ENCODE results near the gene GATAD2B.

GATAD2B gene

DNA sequence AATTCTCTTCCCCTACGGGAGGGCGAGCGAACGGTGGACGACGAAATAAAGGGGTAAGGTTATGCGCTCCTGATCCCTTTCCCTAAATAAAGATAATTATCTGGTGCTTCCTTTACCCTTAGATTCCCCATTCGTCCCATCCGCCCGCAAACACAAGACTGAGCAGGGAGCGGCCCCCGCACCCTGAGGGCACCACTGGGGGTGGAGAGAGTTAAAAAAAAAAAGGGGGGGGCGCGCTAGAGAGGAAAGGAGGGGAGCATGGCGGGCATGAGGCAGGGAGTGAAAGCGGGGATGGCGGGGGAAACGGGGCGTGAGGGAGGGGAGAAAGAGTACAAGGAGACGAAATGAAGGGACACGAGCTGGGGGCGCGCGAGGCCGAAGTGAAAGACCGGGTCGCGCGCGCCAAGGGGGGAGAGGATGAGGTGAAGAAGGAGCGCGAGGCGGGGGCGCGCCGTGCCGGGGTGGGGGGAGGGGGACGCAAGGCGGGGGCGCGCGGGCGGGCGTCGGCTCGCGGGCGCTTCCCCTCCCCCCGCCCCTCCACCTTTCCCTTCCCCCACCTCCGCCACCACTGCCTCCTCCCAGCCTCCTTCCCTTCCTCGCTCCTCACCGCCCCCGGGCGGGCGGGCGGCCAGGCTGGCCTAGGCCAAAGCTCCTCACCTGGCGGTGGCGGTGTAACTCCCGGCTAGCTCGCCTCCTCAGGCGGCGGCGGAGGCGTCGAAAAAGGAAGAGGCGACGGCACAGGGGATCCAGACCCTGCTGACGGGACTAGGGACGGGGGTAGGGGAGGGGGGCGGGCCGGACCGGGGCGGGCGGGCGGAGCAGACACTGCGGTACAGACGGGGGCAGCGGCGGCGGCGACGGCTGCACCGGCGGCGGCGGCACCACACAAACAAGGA lies 448 bp downstream of the GATAD2B start (continued):
- TF ChIP-seq, protein P1, sequence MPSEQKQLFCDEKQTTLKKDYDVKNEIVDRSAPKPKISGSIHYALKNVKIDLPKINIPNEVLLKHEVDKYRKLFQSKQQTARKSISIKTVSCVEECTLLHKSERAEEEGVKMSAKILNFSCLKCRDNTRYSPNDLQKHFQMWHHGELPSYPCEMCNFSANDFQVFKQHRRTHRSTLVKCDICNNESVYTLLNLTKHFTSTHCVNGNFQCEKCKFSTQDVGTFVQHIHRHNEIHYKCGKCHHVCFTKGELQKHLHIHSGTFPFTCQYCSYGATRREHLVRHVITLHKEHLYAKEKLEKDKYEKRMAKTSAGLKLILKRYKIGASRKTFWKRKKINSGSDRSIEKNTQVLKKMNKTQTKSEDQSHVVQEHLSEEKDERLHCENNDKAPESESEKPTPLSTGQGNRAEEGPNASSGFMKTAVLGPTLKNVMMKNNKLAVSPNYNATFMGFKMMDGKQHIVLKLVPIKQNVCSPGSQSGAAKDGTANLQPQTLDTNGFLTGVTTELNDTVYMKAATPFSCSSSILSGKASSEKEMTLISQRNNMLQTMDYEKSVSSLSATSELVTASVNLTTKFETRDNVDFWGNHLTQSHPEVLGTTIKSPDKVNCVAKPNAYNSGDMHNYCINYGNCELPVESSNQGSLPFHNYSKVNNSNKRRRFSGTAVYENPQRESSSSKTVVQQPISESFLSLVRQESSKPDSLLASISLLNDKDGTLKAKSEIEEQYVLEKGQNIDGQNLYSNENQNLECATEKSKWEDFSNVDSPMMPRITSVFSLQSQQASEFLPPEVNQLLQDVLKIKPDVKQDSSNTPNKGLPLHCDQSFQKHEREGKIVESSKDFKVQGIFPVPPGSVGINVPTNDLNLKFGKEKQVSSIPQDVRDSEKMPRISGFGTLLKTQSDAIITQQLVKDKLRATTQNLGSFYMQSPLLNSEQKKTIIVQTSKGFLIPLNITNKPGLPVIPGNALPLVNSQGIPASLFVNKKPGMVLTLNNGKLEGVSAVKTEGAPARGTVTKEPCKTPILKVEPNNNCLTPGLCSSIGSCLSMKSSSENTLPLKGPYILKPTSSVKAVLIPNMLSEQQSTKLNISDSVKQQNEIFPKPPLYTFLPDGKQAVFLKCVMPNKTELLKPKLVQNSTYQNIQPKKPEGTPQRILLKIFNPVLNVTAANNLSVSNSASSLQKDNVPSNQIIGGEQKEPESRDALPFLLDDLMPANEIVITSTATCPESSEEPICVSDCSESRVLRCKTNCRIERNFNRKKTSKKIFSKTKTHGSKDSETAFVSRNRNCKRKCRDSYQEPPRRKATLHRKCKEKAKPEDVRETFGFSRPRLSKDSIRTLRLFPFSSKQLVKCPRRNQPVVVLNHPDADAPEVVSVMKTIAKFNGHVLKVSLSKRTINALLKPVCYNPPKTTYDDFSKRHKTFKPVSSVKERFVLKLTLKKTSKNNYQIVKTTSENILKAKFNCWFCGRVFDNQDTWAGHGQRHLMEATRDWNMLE (tag by site-specific recombination; conservative IDR thresholded peaks at IDR 0.05; ENCODE audit: low read depth): no peak
- TF ChIP-seq ZNF211 (tag by site-specific recombination; IDR thresholded peaks at IDR 0.05; ENCODE audit: low read depth) (no peak), ZNF571 (tag by site-specific recombination; IDR thresholded peaks at IDR 0.05) (no peak), ZNF37A (tag by site-specific recombination; IDR thresholded peaks at IDR 0.05) (no peak), ZNF140 (tag by site-specific recombination; IDR thresholded peaks at IDR 0.05) (no peak), ZBTB26 (tag by site-specific recombination; optimal IDR thresholded peaks at IDR 0.05) (peak; percentile 75), ZNF426 (tag by site-specific recombination; IDR thresholded peaks at IDR 0.05) (no peak), ZNF558 (tag by site-specific recombination; IDR thresholded peaks at IDR 0.05) (no peak), ZNF677 (tag by site-specific recombination; IDR thresholded peaks at IDR 0.05) (no peak), ZBTB6 (tag by site-specific recombination; IDR thresholded peaks at IDR 0.05) (no peak), ZNF692 (tag by site-specific recombination; IDR thresholded peaks at IDR 0.05) (0 out of 2 replicates have a peak, but pooled peaks have one; percentile 23), ZNF416 (tag by site-specific recombination; IDR thresholded peaks at IDR 0.05) (no peak), ZBTB17 (tag by site-specific recombination; IDR thresholded peaks at IDR 0.05) (no peak), ZNF837 (tag by site-specific recombination; IDR thresholded peaks at IDR 0.05) (no peak), ZNF707 (tag by site-specific recombination; IDR thresholded peaks at IDR 0.05) (no peak), ZNF274 (IDR thresholded peaks at IDR 0.05; ENCODE audit: low read length) (no peak), ZNF274 (tag by site-specific recombination; IDR thresholded peaks at IDR 0.05; ENCODE audit: borderline replicate concordance) (no peak), SP2 (tag by site-specific recombination; IDR thresholded peaks at IDR 0.05) (no peak), ZFP3 (tag by site-specific recombination; IDR thresholded peaks at IDR 0.05; ENCODE audit: low read depth) (no peak), ZNF132 (tag by site-specific recombination; IDR thresholded peaks at IDR 0.05; ENCODE audit: borderline replicate concordance) (no peak), ZNF791 (tag by site-specific recombination; IDR thresholded peaks at IDR 0.05) (no peak), ZNF175 (tag by site-specific recombination; IDR thresholded peaks at IDR 0.05) (no peak), ZNF830 (tag by site-specific recombination; IDR thresholded peaks at IDR 0.05; ENCODE audit: low read depth) (no peak)
- TF ChIP-seq, protein P2, sequence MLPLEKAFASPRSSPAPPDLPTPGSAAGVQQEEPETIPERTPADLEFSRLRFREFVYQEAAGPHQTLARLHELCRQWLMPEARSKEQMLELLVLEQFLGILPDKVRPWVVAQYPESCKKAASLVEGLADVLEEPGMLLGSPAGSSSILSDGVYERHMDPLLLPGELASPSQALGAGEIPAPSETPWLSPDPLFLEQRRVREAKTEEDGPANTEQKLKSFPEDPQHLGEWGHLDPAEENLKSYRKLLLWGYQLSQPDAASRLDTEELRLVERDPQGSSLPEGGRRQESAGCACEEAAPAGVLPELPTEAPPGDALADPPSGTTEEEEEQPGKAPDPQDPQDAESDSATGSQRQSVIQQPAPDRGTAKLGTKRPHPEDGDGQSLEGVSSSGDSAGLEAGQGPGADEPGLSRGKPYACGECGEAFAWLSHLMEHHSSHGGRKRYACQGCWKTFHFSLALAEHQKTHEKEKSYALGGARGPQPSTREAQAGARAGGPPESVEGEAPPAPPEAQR (tag by site-specific recombination; IDR thresholded peaks at IDR 0.05): no peak
- TF ChIP-seq, protein P3, sequence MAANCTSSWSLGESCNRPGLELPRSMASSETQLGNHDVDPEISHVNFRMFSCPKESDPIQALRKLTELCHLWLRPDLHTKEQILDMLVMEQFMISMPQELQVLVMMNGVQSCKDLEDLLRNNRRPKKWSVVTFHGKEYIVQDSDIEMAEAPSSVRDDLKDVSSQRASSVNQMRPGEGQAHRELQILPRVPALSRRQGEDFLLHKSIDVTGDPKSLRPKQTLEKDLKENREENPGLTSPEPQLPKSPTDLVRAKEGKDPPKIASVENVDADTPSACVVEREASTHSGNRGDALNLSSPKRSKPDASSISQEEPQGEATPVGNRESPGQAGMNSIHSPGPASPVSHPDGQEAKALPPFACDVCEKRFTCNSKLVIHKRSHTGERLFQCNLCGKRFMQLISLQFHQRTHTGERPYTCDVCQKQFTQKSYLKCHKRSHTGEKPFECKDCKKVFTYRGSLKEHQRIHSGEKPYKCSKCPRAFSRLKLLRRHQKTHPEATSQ (tag by site-specific recombination; IDR thresholded peaks at IDR 0.05): no peak
